Body of pancreas (tissue), 4 donors: Measurements from ENCODE around the gene USP32. TPM values are rescaled to one million over a fixed set of nuclear protein-coding genes. Genes with fewer than 3 reads are reported as not detected.
A peak's percentile ranks its signal among the peaks of the same experiment; 100 is the strongest.
"Not testable (repeated sequence)": the region's sequence is repeated elsewhere in the genome, so short reads cannot be mapped to it uniquely, and the experiment has no call there.

Source experiments
- ATAC-seq: fragments of 150-250 bp; one replicate; pipeline ENCODE4 v1.9.1; 2016
- DNase-seq, 4 donors: peaks; one replicate each; pipeline ENCODE4 v3.0.0-alpha.2; 2019
- H3K27ac ChIP-seq, 4 donors: fragments of 200-600 bp; sonication (generic); 1 replicate in 3 of 4; 2 replicates in 1 of 4; pipeline versions ENCODE4 v1.5.1 to v1.6.1; 2016 to 2019; ENCODE audit warnings: mild to moderate bottlenecking in 1 of 4, mixed read lengths in 1 of 4, moderate library complexity in 1 of 4
- H3K27me3 ChIP-seq, 2 donors: fragments of 200-600 bp; sonication (generic); one replicate each; pipeline ENCODE4 v1.6.0; 2016; ENCODE audit warnings: mild to moderate bottlenecking in 1 of 2
- H3K36me3 ChIP-seq, 2 donors: fragments of 200-600 bp; sonication (generic); replicated peaks in 1 of 2; 2 replicates each; pipeline ENCODE4 v1.5.1; 2016; ENCODE audit warnings: low read depth in 2 of 2; ENCODE audit not compliant: insufficient read depth in 1 of 2
- H3K4me1 ChIP-seq: fragments of 200-600 bp; sonication (generic); one replicate; pipeline ENCODE4 v1.6.0; 2016
- H3K4me3 ChIP-seq, 2 donors: fragments of 200-600 bp; sonication (generic); 1 replicate in 1 of 2; 2 replicates in 1 of 2; pipeline ENCODE4 v1.5.1; 2016 to 2019
- H3K9me3 ChIP-seq, 3 donors: fragments of 200-600 bp; sonication (generic); 1 replicate in 2 of 3; 2 replicates in 1 of 3; pipeline ENCODE4 v1.5.1; 2016
- POLR2A ChIP-seq, 3 donors: fragments of 450-650 bp; IDR thresholded peaks; one replicate each; pipeline ENCODE4 v1.6.1; 2016; ENCODE audit warnings: antibody characterized with exemption in 3 of 3, mild to moderate bottlenecking in 2 of 3
- WGBS, 2 donors: methylation state at CpG; one replicate each; pipeline ENCODE4 v1.1.5; 2017; 5-methylcytosine and 5-hydroxymethylcytosine counted together
- intact Hi-C: fragments of 100-400 bp; cut with DNase I; formaldehyde crosslinking; loops from one replicate; pipeline ENCODE4 v1.15.1; 2023
- total RNA-seq, 2 donors: library from RNA; depleted of rRNA; stranded (reverse); fragments of >200 nt; gene quantifications; one replicate each; pipeline ENCODE4 v1.1.0, GENCODE V29; 2016
- TF ChIP-seq, protein P1 (sequence below), 7 experiments: fragments of 450-650 bp in 4 of 7; fragments of 200-600 bp in 3 of 7; sonication (generic) in 3 of 7; IDR thresholded peaks; one replicate each; pipeline ENCODE4 v1.5.1; 2016 to 2019; ENCODE audit warnings: antibody characterized with exemption in 7 of 7

Gene USP32
- total RNA-seq, 2 donors from 2014 or later = 15.8 to 19.7 TPM

DNA sequence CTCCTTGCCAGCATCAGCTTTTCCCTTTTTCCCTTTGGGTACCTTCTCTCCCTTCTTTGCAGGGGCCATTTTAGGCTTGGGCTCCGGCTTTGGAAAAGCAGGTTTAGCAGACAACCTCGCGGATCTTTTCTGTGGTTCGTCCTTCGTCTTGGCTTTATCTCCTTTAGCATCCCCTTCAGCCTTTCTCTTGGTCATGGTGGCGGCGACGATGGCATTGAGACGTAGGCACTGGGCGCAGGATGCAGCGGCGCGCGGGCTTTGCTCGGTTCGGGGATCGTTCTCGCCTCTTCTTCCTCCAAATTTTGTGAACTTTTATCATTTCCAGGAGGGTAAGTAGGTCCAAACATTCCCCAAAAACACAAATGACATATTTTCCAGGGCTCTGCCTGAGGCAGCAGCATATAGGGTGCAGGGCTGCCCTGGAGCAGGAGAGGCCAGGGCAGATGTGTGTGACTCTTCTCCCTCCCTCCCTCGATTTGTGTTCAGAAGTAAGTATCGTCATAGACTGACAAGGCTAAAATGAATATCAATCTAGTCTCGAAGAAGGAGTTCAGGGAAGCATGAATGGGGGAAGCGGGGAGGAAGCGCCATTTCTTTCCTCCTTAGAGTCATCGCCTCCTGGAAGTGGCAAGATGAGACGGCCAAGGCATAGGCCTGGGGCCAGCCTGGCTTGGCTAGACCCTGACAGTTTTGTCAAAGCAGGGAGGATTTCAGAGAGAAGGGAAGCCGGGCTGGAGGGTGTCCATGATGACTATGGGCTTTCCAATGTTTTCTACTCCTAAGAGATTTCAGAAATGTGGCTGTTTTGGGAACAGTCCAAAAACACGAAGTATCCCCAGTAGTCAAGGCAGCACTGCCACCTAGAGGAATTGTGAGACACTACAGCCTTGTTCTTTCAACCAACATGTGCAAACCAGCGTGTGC lies 43.6 kb upstream of the USP32 start:
- peak; percentile 75 to 88 (median 84) for DNase-seq
- Histone ChIP-seq H3K9me3 (no peaks in the 10 kb centered on the region), H3K36me3 (no peaks in the 10 kb centered on the region), H3K4me1 (peaks cover 6% of the 10 kb centered on the region), H3K4me3 (no peak overlapping the region), H3K27me3 (no peaks in the 10 kb centered on the region), H3K27ac (no peak overlapping the region)
- TF ChIP-seq, protein P1, sequence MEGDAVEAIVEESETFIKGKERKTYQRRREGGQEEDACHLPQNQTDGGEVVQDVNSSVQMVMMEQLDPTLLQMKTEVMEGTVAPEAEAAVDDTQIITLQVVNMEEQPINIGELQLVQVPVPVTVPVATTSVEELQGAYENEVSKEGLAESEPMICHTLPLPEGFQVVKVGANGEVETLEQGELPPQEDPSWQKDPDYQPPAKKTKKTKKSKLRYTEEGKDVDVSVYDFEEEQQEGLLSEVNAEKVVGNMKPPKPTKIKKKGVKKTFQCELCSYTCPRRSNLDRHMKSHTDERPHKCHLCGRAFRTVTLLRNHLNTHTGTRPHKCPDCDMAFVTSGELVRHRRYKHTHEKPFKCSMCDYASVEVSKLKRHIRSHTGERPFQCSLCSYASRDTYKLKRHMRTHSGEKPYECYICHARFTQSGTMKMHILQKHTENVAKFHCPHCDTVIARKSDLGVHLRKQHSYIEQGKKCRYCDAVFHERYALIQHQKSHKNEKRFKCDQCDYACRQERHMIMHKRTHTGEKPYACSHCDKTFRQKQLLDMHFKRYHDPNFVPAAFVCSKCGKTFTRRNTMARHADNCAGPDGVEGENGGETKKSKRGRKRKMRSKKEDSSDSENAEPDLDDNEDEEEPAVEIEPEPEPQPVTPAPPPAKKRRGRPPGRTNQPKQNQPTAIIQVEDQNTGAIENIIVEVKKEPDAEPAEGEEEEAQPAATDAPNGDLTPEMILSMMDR (IDR thresholded peaks at IDR 0.05) = peak; percentile 81 to 98 (median 96)
- TF ChIP-seq POLR2A (IDR thresholded peaks at IDR 0.05) = no peak
- ATAC-seq = peak; percentile 94
- intact Hi-C loops = no loop called here
- WGBS, 2 donors = 62 to 65% methylated on average over 28 of the region's 28 CpGs

DNA sequence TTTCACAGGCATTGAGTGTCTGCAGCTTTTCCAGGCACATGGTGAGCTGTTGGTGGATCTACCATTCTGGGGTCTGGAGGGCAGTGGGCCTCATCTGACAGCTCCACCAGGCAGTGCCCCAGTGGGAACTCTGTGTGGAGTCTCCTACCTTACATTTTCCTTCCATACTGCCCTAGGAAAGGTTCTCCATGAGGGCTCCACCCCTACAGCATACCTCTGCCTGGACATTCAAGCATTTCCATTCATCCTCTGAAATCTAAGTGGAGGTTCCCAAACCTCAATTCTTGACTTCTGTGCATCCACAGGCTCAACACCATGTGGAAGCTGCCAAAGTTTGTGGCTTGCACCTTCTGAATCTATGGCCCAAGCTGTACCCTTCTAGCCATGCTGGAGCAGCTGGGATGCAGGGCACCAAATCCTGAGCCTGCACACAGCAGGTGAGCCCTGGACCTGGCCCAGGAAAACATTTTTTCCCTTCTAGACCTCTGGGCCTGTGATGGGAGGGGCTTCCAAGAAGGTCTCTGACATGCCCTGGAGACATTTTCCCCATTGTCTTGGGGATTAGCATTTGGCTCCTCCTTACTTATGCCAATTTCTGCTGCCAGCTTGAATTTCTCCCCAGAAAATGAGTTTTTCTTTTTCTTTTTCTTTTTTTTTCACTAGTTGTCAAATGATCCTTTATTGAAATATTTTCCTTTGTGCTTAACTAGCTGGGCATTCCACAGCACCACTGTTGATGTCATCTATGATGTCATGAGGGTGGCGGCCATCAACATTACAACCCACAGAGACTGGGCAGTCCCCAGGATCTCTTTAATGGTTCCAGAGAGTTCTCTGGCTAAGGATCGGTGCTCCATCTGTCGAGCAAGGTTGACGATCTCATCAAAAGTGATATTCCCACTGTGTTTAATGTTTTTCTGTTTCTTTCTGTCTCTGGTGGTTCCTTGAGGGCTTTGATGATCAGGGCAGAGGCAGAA lies 41.4 kb upstream of the USP32 start:
- ATAC-seq, intact Hi-C loops, H3K36me3 ChIP-seq, H3K4me1 ChIP-seq, H3K4me3 ChIP-seq, H3K27me3 ChIP-seq, H3K27ac ChIP-seq, H3K9me3 ChIP-seq, DNase-seq: not testable (repeated sequence)
- WGBS, 2 donors = 90 to 94% methylated on average over 4 of the region's 4 CpGs

DNA sequence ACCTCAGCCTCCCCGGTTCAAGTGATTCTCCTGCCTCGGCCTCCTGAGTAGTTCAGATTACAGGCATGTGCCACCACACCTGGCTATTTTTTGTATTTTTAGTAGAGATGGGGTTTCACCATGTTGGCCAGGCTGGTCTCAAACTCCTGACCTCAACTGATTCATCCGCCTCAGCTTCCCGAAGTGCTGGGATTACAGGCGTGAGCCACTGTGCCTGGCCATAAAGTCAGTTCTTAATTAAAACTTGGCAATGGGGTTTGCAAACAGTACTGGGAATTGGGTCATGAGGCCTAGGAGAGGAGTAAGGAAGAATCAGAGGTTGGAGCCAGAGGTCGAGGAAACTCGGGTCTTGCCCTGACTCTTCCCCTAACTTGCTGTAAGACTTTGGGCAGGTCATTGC lies 38.6 kb upstream of the USP32 start:
- H3K27me3 ChIP-seq, H3K4me3 ChIP-seq, H3K36me3 ChIP-seq, DNase-seq, intact Hi-C loops, H3K9me3 ChIP-seq, ATAC-seq, H3K4me1 ChIP-seq, H3K27ac ChIP-seq: not testable (repeated sequence)
- WGBS, 2 donors = 87 to 97% methylated on average over 7 of the region's 7 CpGs

DNA sequence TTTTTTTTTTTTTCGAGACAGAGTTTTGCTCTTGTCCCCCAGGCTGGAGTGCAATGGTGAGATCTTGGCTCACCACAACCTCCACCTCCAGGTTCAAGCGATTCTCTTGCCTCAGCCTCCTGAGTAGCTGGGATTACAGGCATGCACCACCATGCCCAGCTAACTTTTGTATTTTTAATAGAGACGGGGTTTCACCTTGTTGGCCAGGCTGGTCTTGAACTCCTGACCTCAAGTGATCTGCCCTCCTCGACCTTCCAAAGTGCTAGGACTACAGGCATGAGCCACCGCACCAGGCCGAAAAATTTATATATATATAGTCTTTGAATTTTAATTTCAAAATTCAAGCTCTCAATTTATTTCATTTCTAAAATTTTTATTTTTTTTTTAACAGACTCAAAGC lies 36.6 kb upstream of the USP32 start:
- ATAC-seq, H3K27ac ChIP-seq, H3K36me3 ChIP-seq, H3K27me3 ChIP-seq, DNase-seq, H3K4me3 ChIP-seq, H3K9me3 ChIP-seq, H3K4me1 ChIP-seq: not testable (repeated sequence)
- intact Hi-C loops = loop anchor here (10.0 kb wide), 1 partner anchor 324 kb away; no protein-coding TSS in a partner anchor
- WGBS, 2 donors = 72 to 79% methylated on average over 6 of the region's 6 CpGs

DNA sequence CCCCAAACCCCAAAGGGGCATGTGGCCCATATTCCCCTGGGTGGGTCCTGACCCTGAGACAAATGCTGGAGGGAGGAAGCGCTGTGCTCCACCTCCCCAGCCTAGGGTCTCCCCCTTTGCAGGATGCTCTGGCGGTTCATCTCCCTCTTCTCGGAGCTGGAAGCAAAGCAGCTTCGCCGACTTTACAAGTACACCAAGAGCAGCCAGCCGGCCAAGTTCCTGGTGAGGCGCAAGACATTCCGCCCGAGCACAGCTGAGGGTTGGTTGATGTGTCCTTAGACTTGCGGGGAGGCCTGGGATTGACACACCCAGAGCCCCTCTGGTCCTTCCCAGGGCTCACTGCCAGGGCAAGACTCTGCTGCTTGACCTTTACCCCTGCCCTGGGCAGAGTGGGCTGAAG lies 34.7 kb upstream of the USP32 start:
- intact Hi-C loops = loop anchor here (10.0 kb wide), 1 partner anchor 322 kb away; no protein-coding TSS in a partner anchor
- ATAC-seq = no peak
- WGBS, 2 donors = 71 to 100% methylated on average over 1 to 9 of the region's 10 CpGs

More for the DNA sequence above, 34.7 kb upstream of the USP32 start:
- no peaks in the 10 kb centered on the region for H3K9me3 ChIP-seq
- H3K27me3 ChIP-seq = no peaks in the 10 kb centered on the region
- H3K4me1 ChIP-seq = peaks cover 2% of the 10 kb centered on the region
- no peaks in the 10 kb centered on the region for H3K36me3 ChIP-seq
- TF ChIP-seq, protein P1 (IDR thresholded peaks at IDR 0.05) = no peak
- no peak for TF ChIP-seq POLR2A (IDR thresholded peaks at IDR 0.05)
- DNase-seq = no peak
- H3K27ac ChIP-seq = no peak overlapping the region
- no peak overlapping the region for H3K4me3 ChIP-seq
